ENCODE data around the gene IGSF22. TPM values are rescaled to one million over a fixed set of nuclear protein-coding genes. Genes with fewer than 3 reads are reported as not detected.

IGSF22 gene
- polyA plus RNA-seq, 1 donor from 2014 or later, result 0.68 TPM

DNA sequence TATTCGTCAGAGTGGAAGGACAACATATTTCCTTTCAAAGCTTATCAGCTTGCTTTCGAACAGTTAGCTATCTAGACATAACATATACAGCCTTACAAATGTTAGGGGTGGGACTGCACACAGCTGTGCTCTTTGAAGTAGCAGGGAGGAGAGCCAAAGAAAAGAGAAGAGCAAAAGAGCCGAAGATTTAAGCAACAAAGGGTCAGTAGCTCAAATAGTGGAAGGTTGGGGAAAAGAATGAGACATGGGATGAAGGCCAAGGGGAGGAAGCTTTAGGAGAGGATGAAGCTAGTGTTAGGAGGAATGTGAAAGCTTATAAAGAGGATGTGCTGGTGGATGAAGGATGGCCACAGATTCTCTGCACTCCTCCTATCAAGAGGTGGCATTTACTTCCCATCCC lies 31.8 kb upstream of the IGSF22 start:
- Histone ChIP-seq H3K4me3 (ENCODE audit: low read length) (no peak overlapping the region), H3K27me3 (ENCODE audit: insufficient read depth, low read depth, low read length) (no peaks in the 10 kb centered on the region), H3K36me3 (ENCODE audit: insufficient read depth, low read length) (peaks cover 9% of the 10 kb centered on the region), H2AFZ (ENCODE audit: low read depth, low read length) (no peak overlapping the region), H3K4me2 (ENCODE audit: low read length) (no peak overlapping the region), H3F3A (ENCODE audit: insufficient read depth, low read length, poor library complexity, severe bottlenecking) (no peaks in the 10 kb centered on the region), H4K20me1 (ENCODE audit: insufficient read depth) (no peaks in the 10 kb centered on the region), H3K27ac (ENCODE audit: low read length) (no peak overlapping the region), H3K9ac (ENCODE audit: low read length) (no peak overlapping the region), H3K9me3 (ENCODE audit: low read length) (no peaks in the 10 kb centered on the region), H3K9me2 (ENCODE audit: insufficient read depth, low read length) (no peaks in the 10 kb centered on the region), H3K79me2 (replicated peaks; ENCODE audit: insufficient read depth, low read length) (no peaks in the 10 kb centered on the region)
- TF ChIP-seq CTCF (IDR thresholded peaks at IDR 0.05; ENCODE audit: poor library complexity, severe bottlenecking) (no peak), EP300 (conservative IDR thresholded peaks at IDR 0.05; ENCODE audit: poor library complexity, severe bottlenecking) (no peak), RAD21 (conservative IDR thresholded peaks at IDR 0.05) (no peak), TAF1 (IDR thresholded peaks at IDR 0.05; ENCODE audit: low read depth) (no peak), EZH2 (IDR thresholded peaks at IDR 0.05; ENCODE audit: borderline replicate concordance, insufficient read depth, low read length, poor library complexity, severe bottlenecking) (no peak), POLR2AphosphoS5 (IDR thresholded peaks at IDR 0.05) (no peak), SMC3 (conservative IDR thresholded peaks at IDR 0.05; ENCODE audit: poor library complexity) (no peak), MXI1 (conservative IDR thresholded peaks at IDR 0.05; ENCODE audit: poor library complexity, severe bottlenecking) (no peak)
- TF ChIP-seq, protein P1, sequence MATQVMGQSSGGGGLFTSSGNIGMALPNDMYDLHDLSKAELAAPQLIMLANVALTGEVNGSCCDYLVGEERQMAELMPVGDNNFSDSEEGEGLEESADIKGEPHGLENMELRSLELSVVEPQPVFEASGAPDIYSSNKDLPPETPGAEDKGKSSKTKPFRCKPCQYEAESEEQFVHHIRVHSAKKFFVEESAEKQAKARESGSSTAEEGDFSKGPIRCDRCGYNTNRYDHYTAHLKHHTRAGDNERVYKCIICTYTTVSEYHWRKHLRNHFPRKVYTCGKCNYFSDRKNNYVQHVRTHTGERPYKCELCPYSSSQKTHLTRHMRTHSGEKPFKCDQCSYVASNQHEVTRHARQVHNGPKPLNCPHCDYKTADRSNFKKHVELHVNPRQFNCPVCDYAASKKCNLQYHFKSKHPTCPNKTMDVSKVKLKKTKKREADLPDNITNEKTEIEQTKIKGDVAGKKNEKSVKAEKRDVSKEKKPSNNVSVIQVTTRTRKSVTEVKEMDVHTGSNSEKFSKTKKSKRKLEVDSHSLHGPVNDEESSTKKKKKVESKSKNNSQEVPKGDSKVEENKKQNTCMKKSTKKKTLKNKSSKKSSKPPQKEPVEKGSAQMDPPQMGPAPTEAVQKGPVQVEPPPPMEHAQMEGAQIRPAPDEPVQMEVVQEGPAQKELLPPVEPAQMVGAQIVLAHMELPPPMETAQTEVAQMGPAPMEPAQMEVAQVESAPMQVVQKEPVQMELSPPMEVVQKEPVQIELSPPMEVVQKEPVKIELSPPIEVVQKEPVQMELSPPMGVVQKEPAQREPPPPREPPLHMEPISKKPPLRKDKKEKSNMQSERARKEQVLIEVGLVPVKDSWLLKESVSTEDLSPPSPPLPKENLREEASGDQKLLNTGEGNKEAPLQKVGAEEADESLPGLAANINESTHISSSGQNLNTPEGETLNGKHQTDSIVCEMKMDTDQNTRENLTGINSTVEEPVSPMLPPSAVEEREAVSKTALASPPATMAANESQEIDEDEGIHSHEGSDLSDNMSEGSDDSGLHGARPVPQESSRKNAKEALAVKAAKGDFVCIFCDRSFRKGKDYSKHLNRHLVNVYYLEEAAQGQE (IDR thresholded peaks at IDR 0.05; ENCODE audit: borderline replicate concordance), result no peak

- Histone ChIP-seq H3K4me3 (ENCODE audit: low read length) (no peak overlapping the region), H3K4me2 (ENCODE audit: low read length) (no peak overlapping the region), H3F3A (ENCODE audit: insufficient read depth, low read length, poor library complexity, severe bottlenecking) (no peaks in the 10 kb centered on the region), H3K9me2 (ENCODE audit: insufficient read depth, low read length) (no peaks in the 10 kb centered on the region), H4K20me1 (ENCODE audit: insufficient read depth) (no peaks in the 10 kb centered on the region), H2AFZ (ENCODE audit: low read depth, low read length) (no peak overlapping the region), H3K9ac (ENCODE audit: low read length) (no peak overlapping the region), H3K27ac (ENCODE audit: low read length) (no peak overlapping the region), H3K79me2 (replicated peaks; ENCODE audit: insufficient read depth, low read length) (no peaks in the 10 kb centered on the region), H3K36me3 (ENCODE audit: insufficient read depth, low read length) (peaks cover 9% of the 10 kb centered on the region), H3K9me3 (ENCODE audit: low read length) (no peaks in the 10 kb centered on the region), H3K27me3 (ENCODE audit: insufficient read depth, low read depth, low read length) (no peaks in the 10 kb centered on the region)
- TF ChIP-seq TAF1 (IDR thresholded peaks at IDR 0.05; ENCODE audit: low read depth) (no peak), SMC3 (conservative IDR thresholded peaks at IDR 0.05; ENCODE audit: poor library complexity) (no peak), EP300 (conservative IDR thresholded peaks at IDR 0.05; ENCODE audit: poor library complexity, severe bottlenecking) (no peak)
Measured at GRCh38 chr11:18756889-18757288, 30.9 kb upstream of the IGSF22 start.

GRCh38 chr11:18754308-18754707 lies 28.3 kb upstream of the IGSF22 start:
- Histone ChIP-seq H3K9me3 (ENCODE audit: low read length) (no peaks in the 10 kb centered on the region), H3K79me2 (replicated peaks; ENCODE audit: insufficient read depth, low read length) (no peaks in the 10 kb centered on the region), H2AFZ (ENCODE audit: low read depth, low read length) (no peak overlapping the region), H3K9me2 (ENCODE audit: insufficient read depth, low read length) (no peaks in the 10 kb centered on the region), H3K9ac (ENCODE audit: low read length) (no peak overlapping the region), H3K4me3 (ENCODE audit: low read length) (no peak overlapping the region), H4K20me1 (ENCODE audit: insufficient read depth) (no peaks in the 10 kb centered on the region), H3K4me2 (ENCODE audit: low read length) (no peak overlapping the region), H3K27ac (ENCODE audit: low read length) (no peak overlapping the region), H3K27me3 (ENCODE audit: insufficient read depth, low read depth, low read length) (no peaks in the 10 kb centered on the region), H3K36me3 (ENCODE audit: insufficient read depth, low read length) (no peaks in the 10 kb centered on the region), H3F3A (ENCODE audit: insufficient read depth, low read length, poor library complexity, severe bottlenecking) (no peaks in the 10 kb centered on the region)
- no peak for TF ChIP-seq EP300 (conservative IDR thresholded peaks at IDR 0.05; ENCODE audit: poor library complexity, severe bottlenecking)
- no peak for TF ChIP-seq MXI1 (conservative IDR thresholded peaks at IDR 0.05; ENCODE audit: poor library complexity, severe bottlenecking)
- no peak for TF ChIP-seq POLR2AphosphoS5 (IDR thresholded peaks at IDR 0.05)
- TF ChIP-seq, protein P1 (IDR thresholded peaks at IDR 0.05; ENCODE audit: borderline replicate concordance), result no peak
- no peak for TF ChIP-seq CTCF (IDR thresholded peaks at IDR 0.05; ENCODE audit: poor library complexity, severe bottlenecking)
- no peak for TF ChIP-seq TAF1 (IDR thresholded peaks at IDR 0.05; ENCODE audit: low read depth)
- no peak for TF ChIP-seq RAD21 (conservative IDR thresholded peaks at IDR 0.05)
- no peak for TF ChIP-seq SMC3 (conservative IDR thresholded peaks at IDR 0.05; ENCODE audit: poor library complexity)
- no peak for TF ChIP-seq EZH2 (IDR thresholded peaks at IDR 0.05; ENCODE audit: borderline replicate concordance, insufficient read depth, low read length, poor library complexity, severe bottlenecking)
